GM21367 (cell line): ENCODE data around the gene BIRC5.

Experiments
- ATAC-seq: cut with Tn5 transposase; IDR thresholded peaks from one replicate; pipeline ENCODE4 v1.9.1; 2021; ENCODE audit not compliant: unreplicated experiment

BIRC5 gene

GRCh38 chr17:78255029-78255656, 41.1 kb downstream of the BIRC5 start:
- ATAC-seq = no peak

GRCh38 chr17:78255953-78256706, 42.1 kb downstream of the BIRC5 start:
- ATAC-seq = no peak

- no peak for ATAC-seq
Measured at GRCh38 chr17:78256707-78257591, 42.9 kb downstream of the BIRC5 start.

DNA sequence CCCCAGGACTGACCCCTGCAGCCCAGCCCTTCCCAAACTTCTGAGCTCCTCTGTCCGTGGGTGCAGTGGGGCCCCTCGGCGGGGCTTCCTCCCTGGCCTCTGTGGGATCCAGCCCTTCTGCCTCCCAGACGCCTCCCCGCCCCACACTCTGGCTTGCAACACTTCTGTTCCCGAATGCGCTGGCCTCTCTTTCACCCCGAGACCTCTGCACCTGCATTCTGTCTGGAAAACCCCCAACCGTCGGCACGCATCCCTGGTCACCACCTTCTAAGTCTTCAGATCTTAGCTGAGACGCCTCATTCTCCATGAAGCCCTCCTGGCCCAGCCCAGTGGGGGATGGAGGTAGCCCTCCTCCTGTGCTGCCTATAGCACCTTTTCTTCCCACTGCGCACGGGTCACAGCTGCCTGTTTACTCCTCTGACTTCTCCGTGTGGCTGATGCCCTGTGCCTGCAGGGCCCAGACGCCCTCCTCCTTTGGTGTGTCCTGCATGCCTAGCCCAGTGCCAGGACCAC, 43.8 kb downstream of the BIRC5 start:
- no peak for ATAC-seq

DNA sequence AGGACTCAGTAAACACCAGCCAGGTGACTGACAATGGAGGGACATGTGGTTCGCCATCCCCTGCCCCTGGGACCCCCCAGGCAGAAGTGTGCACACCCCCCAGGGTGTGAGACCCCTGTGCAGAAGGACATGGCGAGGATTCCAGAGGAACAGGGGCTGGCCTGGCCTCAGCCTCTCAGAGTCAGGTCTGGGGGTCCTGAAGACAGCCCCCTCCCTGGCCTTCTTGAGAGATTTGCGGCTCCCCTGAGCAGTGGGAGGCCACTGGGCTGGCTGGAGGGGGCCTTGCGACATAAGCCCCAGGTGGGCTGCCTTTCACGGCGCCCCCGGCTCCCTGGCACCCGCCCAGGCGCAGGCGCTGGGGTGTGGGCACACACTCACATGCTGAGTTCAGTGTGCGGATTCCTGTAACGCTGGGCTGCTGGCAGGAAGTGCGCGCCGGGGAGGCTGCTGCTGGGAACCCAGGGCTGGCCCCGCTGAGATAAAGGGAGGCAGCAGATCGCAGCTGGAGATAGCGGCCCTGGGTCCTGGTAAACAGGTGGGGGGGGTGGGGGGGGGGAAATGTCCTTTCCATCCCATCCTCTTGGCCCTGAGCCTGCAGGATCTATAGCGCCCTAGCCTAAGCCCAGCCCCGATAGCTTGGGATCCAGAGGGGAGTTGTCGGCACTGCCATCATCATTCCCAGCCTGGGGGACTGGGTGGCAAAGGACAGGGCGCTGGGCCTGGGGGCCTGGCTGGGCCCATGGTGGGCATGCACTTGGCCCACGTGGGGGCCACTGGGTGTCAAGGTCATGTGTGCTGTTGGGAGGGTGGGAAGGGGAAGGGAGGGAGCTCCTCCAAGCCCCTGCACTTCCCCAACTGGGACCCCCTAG, 44.5 kb downstream of the BIRC5 start:
- ATAC-seq = no peak

DNA sequence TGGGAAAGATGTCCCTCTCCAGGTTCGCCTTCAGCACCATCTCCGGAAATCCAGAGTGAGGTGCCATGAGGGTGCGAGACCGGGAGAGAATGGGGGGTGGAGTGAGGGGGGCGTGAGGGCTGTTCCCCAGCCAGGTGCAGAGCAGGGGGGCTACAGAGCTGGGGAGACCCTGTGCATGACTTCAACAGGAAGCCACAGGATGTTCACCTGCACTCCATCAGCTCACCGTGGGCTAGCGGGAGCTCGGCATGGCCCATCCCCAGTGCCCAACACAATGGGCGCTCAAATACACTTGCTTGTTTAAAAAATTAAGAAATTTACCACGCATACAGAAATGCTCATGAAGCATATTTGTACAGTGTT, 45.1 kb downstream of the BIRC5 start:
- ATAC-seq = no peak

DNA sequence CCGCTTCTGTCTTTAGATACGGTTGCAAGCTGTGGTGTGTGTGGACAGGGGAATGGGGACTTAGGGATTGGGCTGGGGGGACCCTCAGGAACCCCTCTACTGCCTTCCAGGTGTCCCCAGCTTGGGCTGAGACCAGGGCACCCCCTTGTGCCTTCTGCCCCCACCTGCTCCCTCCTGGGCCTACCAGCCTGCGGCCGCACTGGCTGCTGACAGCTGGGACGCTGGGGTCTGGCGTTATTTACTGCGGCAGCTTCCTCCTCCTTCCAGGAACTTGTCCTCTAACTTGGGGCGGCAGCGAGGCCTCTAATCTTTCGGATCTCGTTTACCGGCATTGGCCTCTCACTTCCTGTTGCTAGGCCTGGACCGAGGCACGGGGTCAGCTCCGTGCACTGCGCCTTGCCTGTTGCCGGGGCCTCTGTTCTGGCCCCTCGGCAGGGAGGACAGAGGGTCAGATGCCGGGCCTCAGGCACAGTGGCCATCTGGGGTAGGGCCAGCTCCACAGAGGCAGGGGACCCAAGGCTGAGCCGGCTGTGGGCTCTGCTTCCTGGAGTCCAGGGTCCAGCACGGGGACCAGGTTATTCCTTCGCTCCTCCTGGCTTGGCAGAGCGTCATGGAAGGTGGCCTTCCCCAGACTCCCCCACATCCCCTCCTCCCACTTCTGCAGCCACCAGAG, 49.1 kb downstream of the BIRC5 start:
- ATAC-seq = no peak

GRCh38 chr17:78263736-78264340, 49.8 kb downstream of the BIRC5 start:
- ATAC-seq = no peak

DNA sequence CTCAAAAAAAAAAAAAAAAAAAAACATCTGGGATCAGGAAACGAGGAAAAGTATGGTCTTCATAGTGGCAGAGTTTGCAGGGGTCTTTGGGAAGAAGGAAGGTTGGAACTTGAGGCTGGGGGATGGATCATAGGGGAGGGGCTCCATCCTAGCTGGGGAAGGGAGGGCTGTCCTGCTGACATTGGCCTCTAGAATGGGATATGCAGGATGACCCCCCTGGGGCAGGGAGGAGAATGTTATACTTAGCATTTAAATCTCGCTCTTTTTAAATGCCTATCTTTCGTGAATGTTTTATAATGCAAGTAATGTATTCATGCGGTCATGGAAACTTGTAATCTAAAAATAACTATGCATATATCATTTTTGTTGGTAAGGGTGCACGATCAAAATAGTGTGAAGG, 50.5 kb downstream of the BIRC5 start:
- no peak for ATAC-seq

DNA sequence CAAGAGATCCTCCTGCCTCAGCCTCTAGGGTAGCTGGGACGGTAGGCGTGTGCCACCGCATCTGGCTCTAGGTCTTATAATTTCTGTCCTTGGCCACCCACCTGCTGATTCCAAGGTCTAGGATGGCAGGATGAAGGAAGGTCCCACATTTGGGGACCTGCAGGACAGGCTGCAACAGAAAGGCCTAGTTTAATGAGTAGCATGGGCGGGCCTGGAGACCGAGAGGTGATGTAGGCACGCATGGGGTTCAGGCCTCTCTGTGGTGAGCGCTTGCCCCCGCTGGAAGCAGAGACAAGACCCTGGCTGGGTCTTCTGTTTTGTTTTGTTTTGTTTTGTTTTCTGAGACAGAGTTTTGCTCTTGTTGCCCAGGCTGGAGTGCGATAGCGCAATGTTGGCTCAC, 51.1 kb downstream of the BIRC5 start:
- ATAC-seq = no peak

GRCh38 chr17:78266231-78266631, 52.2 kb downstream of the BIRC5 start:
- ATAC-seq = no peak

DNA sequence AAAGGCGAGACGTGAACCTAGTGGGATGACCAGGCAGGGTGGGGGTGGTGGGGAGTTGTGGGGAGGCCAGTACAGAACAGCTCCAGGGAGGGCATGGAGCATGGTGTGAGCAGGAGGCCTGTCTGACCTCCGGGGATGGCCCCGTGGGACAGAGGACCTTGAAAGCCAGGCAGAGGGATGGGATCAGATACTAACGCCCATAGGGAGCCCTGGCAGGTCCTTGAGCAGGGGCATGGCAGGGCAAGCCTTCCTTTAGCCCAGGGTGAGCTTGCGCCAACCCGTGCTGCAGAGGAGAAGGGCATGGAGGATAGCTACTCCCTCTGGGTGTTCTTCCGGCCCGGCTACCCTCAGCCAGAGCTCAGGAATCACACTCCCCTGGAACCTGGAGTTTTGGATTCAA, 52.7 kb downstream of the BIRC5 start:
- no peak for ATAC-seq

DNA sequence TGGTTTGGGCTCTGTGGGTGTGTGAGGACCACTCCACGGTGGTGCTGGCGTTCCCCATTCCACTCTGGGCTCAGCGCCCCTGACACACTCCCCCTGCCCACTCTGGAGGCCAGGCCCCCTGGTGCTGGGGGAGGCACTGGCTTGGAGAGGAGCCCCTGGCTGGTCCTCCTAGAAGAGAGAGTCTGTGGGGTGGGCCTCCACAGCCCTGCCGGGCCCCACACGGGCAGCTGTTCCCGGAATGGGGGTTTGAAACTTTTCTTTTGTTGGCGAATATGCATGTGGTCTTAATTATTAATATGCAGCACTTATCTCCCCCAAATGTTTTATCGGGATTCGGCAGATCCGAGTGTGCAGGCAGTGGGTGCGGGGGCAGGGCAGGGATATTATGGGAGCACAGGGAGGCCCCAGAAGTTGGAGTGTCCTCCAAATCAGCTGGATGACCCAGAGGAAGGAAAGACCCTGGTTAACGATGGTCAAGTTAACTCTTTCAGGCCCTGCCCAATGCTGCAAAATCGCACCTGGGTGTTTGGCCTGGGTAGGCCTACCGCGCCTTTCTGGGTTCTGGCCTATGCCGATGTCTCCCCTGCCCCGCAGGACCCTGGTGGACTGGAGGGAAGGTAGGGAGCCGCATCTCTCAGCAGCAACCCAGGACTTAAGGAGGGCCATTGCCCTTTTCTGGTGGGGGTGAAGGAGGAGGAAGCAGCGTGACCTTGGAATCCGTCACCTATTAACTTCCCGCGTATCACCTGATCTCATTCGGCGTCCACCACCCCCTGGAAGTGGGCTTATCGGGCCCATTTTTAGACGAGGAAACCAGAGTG, 53.4 kb downstream of the BIRC5 start:
- no peak for ATAC-seq

- no peak for ATAC-seq
Measured at GRCh38 chr17:78268191-78268874, 54.3 kb downstream of the BIRC5 start.

- no peak for ATAC-seq
Measured at GRCh38 chr17:78268951-78269905, 55.2 kb downstream of the BIRC5 start.

- ATAC-seq = no peak
Measured at GRCh38 chr17:78269955-78270381, 55.9 kb downstream of the BIRC5 start.
